GM23338 (cell line): ENCODE results near the gene CACNA1H. TPM values are rescaled to one million over a fixed set of nuclear protein-coding genes. Genes with fewer than 3 reads are reported as not detected.
"Not testable (repeated sequence)": the region's sequence is repeated elsewhere in the genome, so short reads cannot be mapped to it uniquely, and the experiment has no call there.

Experiments used
- ATAC-seq: fragments of 200-7000 bp; cut with Tn5 transposase; 3 replicates; pipeline ENCODE4 v1.9.1; 2020
- DNase-seq: peaks from one replicate; pipeline ENCODE4 v3.0.0-alpha.2; 2015; ENCODE audit warnings: low spot score
- H2AFZ ChIP-seq: fragments of 200-600 bp; sonication (generic); 2 replicates; pipeline ENCODE4 v1.8.0; 2016; ENCODE audit warnings: antibody characterized with exemption, mild to moderate bottlenecking, moderate library complexity
- H3F3A ChIP-seq: fragments of 200-600 bp; sonication (generic); replicated peaks from 2 replicates; pipeline ENCODE4 v1.8.0; 2017; ENCODE audit warnings: antibody characterized with exemption, mixed run types, low read depth
- H3K27ac ChIP-seq: fragments of 200-600 bp; sonication (generic); 2 replicates; pipeline ENCODE4 v1.6.1; 2016; ENCODE audit warnings: low read depth
- H3K27me3 ChIP-seq: fragments of 200-600 bp; sonication (generic); 2 replicates; pipeline ENCODE4 v1.8.0; 2016; ENCODE audit warnings: mild to moderate bottlenecking, mixed run types, moderate library complexity; ENCODE audit not compliant: insufficient read depth
- H3K36me3 ChIP-seq: fragments of 200-600 bp; sonication (generic); 2 replicates; pipeline ENCODE4 v1.8.0; 2016; ENCODE audit warnings: mild to moderate bottlenecking; ENCODE audit not compliant: insufficient read depth
- H3K4me1 ChIP-seq: fragments of 200-600 bp; sonication (generic); 2 replicates; pipeline ENCODE4 v1.8.0; 2016; ENCODE audit warnings: mild to moderate bottlenecking, moderate library complexity; ENCODE audit not compliant: insufficient read depth
- H3K4me2 ChIP-seq: fragments of 200-600 bp; sonication (generic); 2 replicates; pipeline ENCODE4 v1.7.1; 2017; ENCODE audit warnings: mixed run types
- H3K4me3 ChIP-seq: fragments of 200-600 bp; sonication (generic); 2 replicates; pipeline ENCODE4 v1.6.1; 2016; ENCODE audit warnings: mixed run types
- H3K79me2 ChIP-seq: fragments of 200-600 bp; sonication (generic); replicated peaks from 2 replicates; pipeline ENCODE4 v1.8.0; 2017; ENCODE audit warnings: mild to moderate bottlenecking; ENCODE audit not compliant: insufficient read depth
- H3K9me2 ChIP-seq: fragments of 200-600 bp; sonication (generic); 2 replicates; pipeline ENCODE4 v1.8.0; 2017; ENCODE audit not compliant: insufficient read depth
- H4K20me1 ChIP-seq: fragments of 200-600 bp; sonication (generic); replicated peaks from 2 replicates; pipeline ENCODE4 v1.8.0; 2017; ENCODE audit warnings: mild to moderate bottlenecking; ENCODE audit not compliant: insufficient read depth
- H3K27ac Mint-ChIP-seq: 2 replicates; pipeline ENCODE4 v1.8.0; 2020; ENCODE audit warnings: inconsistent platforms, mild to moderate bottlenecking, moderate library complexity, mixed read lengths
- H3K27me3 Mint-ChIP-seq: 3 replicates; pipeline ENCODE4 v1.8.0; 2022; ENCODE audit warnings: low read depth, mild to moderate bottlenecking, moderate library complexity, mixed read lengths, inconsistent platforms; ENCODE audit not compliant: insufficient read depth, poor library complexity
- H3K36me3 Mint-ChIP-seq: 3 replicates; pipeline ENCODE4 v1.8.0; 2021; ENCODE audit warnings: low read depth, mild to moderate bottlenecking, inconsistent platforms, moderate library complexity, mixed read lengths
- H3K4me1 Mint-ChIP-seq: 3 replicates; pipeline ENCODE4 v1.8.0; 2020; ENCODE audit warnings: mild to moderate bottlenecking, inconsistent platforms, mixed read lengths
- H3K4me3 Mint-ChIP-seq: 3 replicates; pipeline ENCODE4 v1.8.0; 2021; ENCODE audit warnings: moderate library complexity, mild to moderate bottlenecking, inconsistent platforms, mixed read lengths
- H3K9me3 Mint-ChIP-seq: 3 replicates; pipeline ENCODE4 v1.8.0; 2020; ENCODE audit warnings: moderate library complexity, mild to moderate bottlenecking, inconsistent platforms, mixed read lengths
- polyA plus RNA-seq: library from polyadenylated mRNA; unstranded; fragments of >200 nt; fragmentation: Nextera tagmentation; extraction: Ambion mirVana; gene quantifications from 2 replicates; pipeline ENCODE4 v1.2.1, GENCODE V29; 2016
- total RNA-seq: library from RNA; depleted of rRNA; stranded (reverse); fragments of >200 nt; shearing (Covaris generic); gene quantifications from 2 replicates; pipeline ENCODE4 v1.2.3, GENCODE V29; 2014

Gene CACNA1H
- total and polyA plus RNA-seq, 2 experiments from 2014 or later, result 3.5 to 43.3 TPM

GRCh38 chr16:1239575-1239974 lies 86.7 kb downstream of the CACNA1H start:
- not testable (repeated sequence) for H3K4me3 Mint-ChIP-seq, H3K27ac ChIP-seq, H3F3A ChIP-seq, H3K36me3 Mint-ChIP-seq, H4K20me1 ChIP-seq, H3K9me3 Mint-ChIP-seq, H3K4me2 ChIP-seq, H3K27me3 ChIP-seq, H3K4me1 ChIP-seq, ATAC-seq, H3K79me2 ChIP-seq, H2AFZ ChIP-seq, H3K4me3 ChIP-seq, H3K27me3 Mint-ChIP-seq, H3K36me3 ChIP-seq, H3K4me1 Mint-ChIP-seq, DNase-seq, H3K9me2 ChIP-seq, H3K27ac Mint-ChIP-seq

DNA sequence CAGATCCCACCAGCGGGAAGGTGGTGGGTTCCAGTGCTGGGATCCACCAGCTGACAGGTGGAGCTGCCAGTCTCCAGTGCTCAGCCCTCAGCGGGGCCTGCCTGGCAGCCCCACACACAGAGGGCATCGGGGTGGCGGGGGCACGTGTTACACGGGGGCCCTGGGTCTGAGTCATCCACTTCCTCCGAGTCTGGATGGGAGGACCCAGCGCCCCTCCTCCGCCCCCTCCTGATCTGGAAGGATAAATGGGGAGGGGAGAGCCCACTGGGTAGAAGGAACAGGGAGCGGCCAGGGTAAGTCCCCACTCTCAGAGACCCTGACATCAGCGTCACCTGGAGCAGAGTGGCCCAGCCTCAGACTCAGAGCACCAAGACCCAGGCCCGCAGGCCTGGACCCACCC lies 87.5 kb downstream of the CACNA1H start, which contains the start of gene TPSAB1:
TPSAB1 (plus strand) TSS at position 270 of the 400 bp plus-strand sequence. CDS start 234 bp downstream, outside the sequence.
- H3K27ac ChIP-seq, H2AFZ ChIP-seq, H3K4me3 Mint-ChIP-seq, DNase-seq, H3K27me3 ChIP-seq, H3K4me1 ChIP-seq, H3K27ac Mint-ChIP-seq, H3K9me3 Mint-ChIP-seq, H3F3A ChIP-seq, H3K27me3 Mint-ChIP-seq, H3K4me3 ChIP-seq, H3K79me2 ChIP-seq, ATAC-seq, H3K4me1 Mint-ChIP-seq, H3K36me3 ChIP-seq, H4K20me1 ChIP-seq, H3K9me2 ChIP-seq, H3K36me3 Mint-ChIP-seq, H3K4me2 ChIP-seq: not testable (repeated sequence)

DNA sequence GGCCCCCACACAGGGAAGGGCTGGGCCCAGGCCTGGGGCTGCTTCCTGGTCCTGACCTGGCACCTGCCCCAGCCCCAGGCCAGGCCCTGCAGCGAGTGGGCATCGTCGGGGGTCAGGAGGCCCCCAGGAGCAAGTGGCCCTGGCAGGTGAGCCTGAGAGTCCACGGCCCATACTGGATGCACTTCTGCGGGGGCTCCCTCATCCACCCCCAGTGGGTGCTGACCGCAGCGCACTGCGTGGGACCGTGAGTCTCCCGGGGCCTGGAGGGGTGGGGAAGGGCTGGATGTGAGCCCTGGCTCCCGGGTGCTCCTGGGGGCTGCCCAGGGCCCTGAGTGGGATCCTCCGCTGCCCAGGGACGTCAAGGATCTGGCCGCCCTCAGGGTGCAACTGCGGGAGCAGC lies 88.2 kb downstream of the CACNA1H start:
- H3K4me1 ChIP-seq, H3K4me2 ChIP-seq, H3K36me3 ChIP-seq, H4K20me1 ChIP-seq, H3K4me3 Mint-ChIP-seq, H3F3A ChIP-seq, H2AFZ ChIP-seq, H3K9me2 ChIP-seq, H3K27ac ChIP-seq, ATAC-seq, H3K9me3 Mint-ChIP-seq, DNase-seq, H3K79me2 ChIP-seq, H3K27me3 ChIP-seq, H3K4me1 Mint-ChIP-seq, H3K27me3 Mint-ChIP-seq, H3K36me3 Mint-ChIP-seq, H3K27ac Mint-ChIP-seq, H3K4me3 ChIP-seq: not testable (repeated sequence)

DNA sequence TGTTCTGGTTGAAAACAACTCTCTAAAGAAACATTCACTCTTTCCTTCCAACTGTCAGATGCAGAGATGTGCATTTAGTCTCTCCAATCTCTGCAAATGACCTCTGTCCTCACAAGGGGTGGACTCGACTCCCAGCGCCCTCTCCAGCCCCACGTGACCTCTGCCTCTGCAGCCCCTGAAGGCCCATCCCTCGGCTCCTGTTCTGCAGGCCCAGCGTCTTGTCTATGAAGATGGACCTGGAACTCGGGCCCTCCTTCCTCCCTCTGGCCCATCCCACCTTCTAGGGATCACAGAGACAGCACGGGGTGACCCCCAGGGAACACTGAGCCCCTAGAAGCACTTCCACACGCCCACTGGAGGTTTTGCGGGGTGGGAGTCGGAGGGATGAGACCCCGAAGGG lies 90.5 kb downstream of the CACNA1H start:
- not testable (repeated sequence) for H3K4me1 ChIP-seq, H3K36me3 ChIP-seq, H3K9me2 ChIP-seq, H3K4me3 ChIP-seq, DNase-seq, H3K27ac ChIP-seq, H3K4me3 Mint-ChIP-seq, H3F3A ChIP-seq, H3K4me2 ChIP-seq, H2AFZ ChIP-seq, H4K20me1 ChIP-seq, H3K9me3 Mint-ChIP-seq, H3K79me2 ChIP-seq, H3K27ac Mint-ChIP-seq, H3K36me3 Mint-ChIP-seq, ATAC-seq, H3K4me1 Mint-ChIP-seq
- H3K27me3 Mint-ChIP-seq, result peaks cover 16% of the 10 kb centered on the region
- peaks cover 16% of the 10 kb centered on the region; the same call in 1 of the 2 replicates for H3K27me3 ChIP-seq

DNA sequence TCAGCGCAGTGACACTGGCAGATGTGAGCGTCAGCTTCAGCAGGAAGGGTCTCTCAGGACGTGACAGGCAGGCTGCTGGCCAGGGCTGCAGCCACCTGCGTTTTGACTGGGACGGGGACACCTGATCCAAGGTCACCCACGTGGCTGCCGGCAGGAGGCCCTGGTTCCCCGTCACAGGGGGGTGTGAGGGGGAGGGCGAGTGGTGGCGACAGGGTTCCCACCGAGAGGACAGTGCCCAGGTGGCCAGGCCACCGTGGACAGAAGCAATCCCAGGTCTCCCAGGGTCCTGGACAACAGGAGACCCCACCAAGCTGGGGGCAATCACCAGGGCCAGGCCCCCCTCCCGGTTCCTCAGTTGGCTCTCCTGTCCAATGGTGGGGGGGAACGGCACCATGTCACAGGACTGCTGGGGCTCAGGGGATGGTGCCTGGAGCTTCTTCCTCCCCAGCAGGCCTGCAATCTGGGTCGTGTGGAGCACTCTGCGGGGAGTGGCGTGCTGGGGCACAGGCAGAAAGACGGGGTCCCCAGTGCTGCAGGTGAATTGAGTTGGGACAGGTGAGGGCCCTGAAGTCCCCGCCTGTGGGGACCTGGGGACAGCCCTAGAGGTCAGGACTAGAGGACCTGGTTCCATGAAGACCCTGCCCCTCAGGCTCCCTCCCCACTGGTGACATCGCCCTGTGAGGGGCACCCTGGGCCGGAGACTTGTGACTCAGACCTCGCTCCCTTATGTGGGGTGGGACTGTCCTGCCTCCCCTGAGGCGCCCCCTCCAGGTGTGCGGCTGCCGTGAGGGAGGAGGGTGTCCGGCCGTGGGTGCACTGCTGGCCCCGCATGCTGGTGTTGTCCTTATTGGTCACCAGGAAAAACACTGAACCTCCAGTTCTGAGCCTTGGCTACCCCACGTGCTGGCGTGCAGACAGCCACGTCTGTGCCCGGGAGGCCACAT lies 91.3 kb downstream of the CACNA1H start:
- H3K4me3 ChIP-seq, H3K9me2 ChIP-seq, H3K36me3 ChIP-seq, H3K4me1 ChIP-seq, ATAC-seq, H3K4me3 Mint-ChIP-seq, DNase-seq, H3K36me3 Mint-ChIP-seq, H3K27ac Mint-ChIP-seq, H3K27ac ChIP-seq, H3K79me2 ChIP-seq, H3F3A ChIP-seq, H3K4me2 ChIP-seq, H3K9me3 Mint-ChIP-seq, H4K20me1 ChIP-seq, H3K4me1 Mint-ChIP-seq, H2AFZ ChIP-seq: not testable (repeated sequence)
- peaks cover 16% of the 10 kb centered on the region; the same call in 1 of the 2 replicates for H3K27me3 ChIP-seq
- H3K27me3 Mint-ChIP-seq, result peaks cover 16% of the 10 kb centered on the region
